K562 (cell line): Measurements from ENCODE around the gene VRK3. TPM values are rescaled to one million over a fixed set of nuclear protein-coding genes. Genes with fewer than 3 reads are reported as not detected.
"Not testable (repeated sequence)": the region's sequence is repeated elsewhere in the genome, so short reads cannot be mapped to it uniquely, and the experiment has no call there.

Experiments used
- ATAC-seq: fragments of 200-7000 bp; cut with Tn5 transposase; 3 replicates; pipeline ENCODE4 v1.9.1; 2020; ENCODE audit warnings: moderate library complexity
- BruUV-seq: library from RNA; stranded (reverse); fragments of 400-500 nt; replicated peaks from 2 replicates; lab custom pipeline; 2021; lab: Mats Ljungman, UMichigan
- CTCF ChIA-PET: fragments of 300-600 bp; formaldehyde crosslinking; extraction: SDS; loops from one replicate; lab custom pipeline; 2021; ENCODE audit warnings: low intra/inter-chr PET ratio; lab: Yijun Ruan, JAX
- POLR2A ChIA-PET: fragments of 300-600, 350-650 bp; sonication (Branson Sonifier 250); formaldehyde crosslinking; extraction: SDS; loops from one replicate; lab custom pipeline; 2021; ENCODE audit warnings: antibody characterized with exemption, inconsistent platforms; lab: Yijun Ruan, JAX
- DNase-seq, 4 experiments: peaks; one replicate each; pipeline versions ENCODE4 v3.0.0 to v3.0.0-alpha.2; 2011 to 2018; ENCODE audit warnings: low spot score in 3 of 4, mixed read lengths in 3 of 4; ENCODE audit errors: extremely low read depth in 1 of 4
- FAIRE-seq: peaks from 2 replicates; lab custom pipeline; 2011; peaks lifted over from hg19 to GRCh38; lab: Jason Lieb, UNC
- H2AFZ ChIP-seq: 2 replicates; pipeline ENCODE4 v1.6.0; 2011; ENCODE audit warnings: low read depth, low read length, control low read depth, inconsistent platforms
- H3K27ac ChIP-seq: fragments of 200-600 bp; 3 replicates; pipeline ENCODE4 v1.8.0; 2011; ENCODE audit warnings: low read depth, mild to moderate bottlenecking, control low read depth, inconsistent platforms, low read length, moderate library complexity, mixed read lengths; ENCODE audit errors: extremely low read depth
- H3K27me3 ChIP-seq, 2 experiments: fragments of 300-600 bp in 1 of 2; 2 replicates in 1 of 2; 3 replicates in 1 of 2; pipeline versions ENCODE4 v1.6.0 to v1.8.0; 2011; ENCODE audit warnings: inconsistent platforms in 2 of 2, low read length in 2 of 2, mild to moderate bottlenecking in 1 of 2, mixed read lengths in 1 of 2, moderate library complexity in 1 of 2; ENCODE audit not compliant: control insufficient read depth in 2 of 2, insufficient read depth in 2 of 2
- H3K36me3 ChIP-seq: fragments of 300-600 bp; 3 replicates; pipeline ENCODE4 v1.8.0; 2011; ENCODE audit warnings: mild to moderate bottlenecking, low read length, inconsistent platforms; ENCODE audit not compliant: control insufficient read depth, insufficient read depth
- H3K4me1 ChIP-seq, 2 experiments: fragments of 200-600 bp in 1 of 2; replicated peaks in 1 of 2; 2 replicates in 1 of 2; 3 replicates in 1 of 2; pipeline versions ENCODE4 v1.5.1 to v1.8.0; 2011; ENCODE audit warnings: inconsistent platforms in 2 of 2, low read length in 2 of 2, mild to moderate bottlenecking in 1 of 2, mixed read lengths in 1 of 2, moderate library complexity in 1 of 2; ENCODE audit not compliant: control insufficient read depth in 2 of 2, insufficient read depth in 2 of 2
- H3K4me2 ChIP-seq: 2 replicates; pipeline ENCODE4 v1.6.1; 2011; ENCODE audit warnings: low read length, control low read depth, inconsistent platforms, mixed read lengths; ENCODE audit not compliant: insufficient read depth
- H3K4me3 ChIP-seq: fragments of 200-600 bp; sonication (generic), shearing (Covaris generic); 2 replicates; pipeline ENCODE4 v1.5.1; 2016; ENCODE audit warnings: control low read depth, inconsistent platforms
- H3K79me2 ChIP-seq: fragments of 200-600 bp; 3 replicates; pipeline ENCODE4 v1.8.0; 2011; ENCODE audit warnings: low read length, inconsistent platforms; ENCODE audit not compliant: control insufficient read depth, insufficient read depth
- H3K9ac ChIP-seq, 2 experiments: 2 replicates each; pipeline versions ENCODE4 v1.6.0 to v1.6.1; 2011; ENCODE audit warnings: low read depth in 2 of 2, low read length in 2 of 2, control low read depth in 1 of 2, inconsistent platforms in 1 of 2, mild to moderate bottlenecking in 1 of 2, mixed read lengths in 1 of 2; ENCODE audit not compliant: insufficient read depth in 1 of 2
- H3K9me1 ChIP-seq: one replicate; pipeline ENCODE4 v1.6.0; 2011; ENCODE audit warnings: inconsistent platforms, mild to moderate bottlenecking, low read length, moderate library complexity; ENCODE audit not compliant: control insufficient read depth, insufficient read depth
- H3K9me3 ChIP-seq: replicated peaks from 2 replicates; pipeline ENCODE4 v1.5.1; 2011; ENCODE audit warnings: low read depth, low read length, inconsistent platforms; ENCODE audit not compliant: control insufficient read depth, insufficient read depth
- H4K20me1 ChIP-seq: replicated peaks from 2 replicates; pipeline ENCODE4 v1.6.1; 2011; ENCODE audit warnings: low read length, inconsistent platforms, mixed read lengths; ENCODE audit not compliant: control insufficient read depth, insufficient read depth
- WGBS: fragments of 100-300 bp; shearing (Covaris generic); methylation state at CpG from one replicate; pipeline ENCODE4 v1.1.6; 2016; ENCODE audit warnings: low coverage, mixed read lengths; ENCODE audit not compliant: insufficient coverage; ENCODE audit errors: missing lambda C conversion rate; 5-methylcytosine and 5-hydroxymethylcytosine counted together
- in situ Hi-C: fragments of 300-500 bp; cut with MboI; formaldehyde crosslinking; loops from 4 replicates; pipeline ENCODE4 v1.15.0; 2018; ENCODE audit warnings: inconsistent platforms, mixed read lengths
- intact Hi-C: fragments of 100-400 bp; cut with micrococcal nuclease; formaldehyde crosslinking; loops from 2 replicates; pipeline ENCODE4 v1.14.2; 2022
- polyA plus RNA-seq, 8 experiments: library from polyadenylated mRNA; depleted of rRNA in 4 of 8; stranded (reverse) in 5 of 8; unstranded in 3 of 8; fragments of >200 nt; fragmentation: Nextera tagmentation in 2 of 8; fragmentation: Illumina TruSeq in 1 of 8; extraction: Ambion mirVana in 2 of 8; extraction: Trizol in 1 of 8; gene quantifications; 2 replicates each; pipeline versions ENCODE4 v1.2.1 to v1.2.3, GENCODE V29; 2011 to 2014; ENCODE audit warnings: inconsistent platforms in 1 of 8, missing spikeins in 1 of 8
- total RNA-seq, 7 experiments: library from RNA; depleted of rRNA in 6 of 7; stranded (reverse); fragments of >200 nt in 6 of 7; fragmentation: Illumina TruSeq in 2 of 7; extraction: Trizol in 2 of 7; gene quantifications; 2 replicates each; pipeline versions ENCODE4 v1.2.1 to v1.2.3, GENCODE V29; 2011 to 2021; ENCODE audit warnings: low replicate concordance in 1 of 7

The VRK3 gene
- total and polyA plus RNA-seq, 9 of the 15 experiments (the other 6 are each of a cell fraction or from before 2014, with no cell fraction given) = 25.6 to 94.3 (median 42.9) TPM

- H3K9ac ChIP-seq, H3K9me1 ChIP-seq, H3K4me2 ChIP-seq, POLR2A ChIA-PET, CTCF ChIA-PET, H3K4me3 ChIP-seq, BruUV-seq, DNase-seq, ATAC-seq, H4K20me1 ChIP-seq, H2AFZ ChIP-seq, H3K36me3 ChIP-seq, FAIRE-seq, H3K79me2 ChIP-seq, H3K9me3 ChIP-seq, H3K27me3 ChIP-seq, in situ Hi-C loops, intact Hi-C loops, H3K27ac ChIP-seq: not testable (repeated sequence)
- 9% methylated on average over 9 of the region's 13 CpGs for WGBS
- peaks cover 18 to 22% of the 10 kb centered on the region in 2 experiments; a peak in 4 of 5 replicates for H3K4me1 ChIP-seq
These were observed 66.6 kb downstream of the VRK3 start for GRCh38 chr19:49958596-49958995.

- POLR2A ChIA-PET, H4K20me1 ChIP-seq, H3K9ac ChIP-seq, H3K4me2 ChIP-seq, H3K4me3 ChIP-seq, in situ Hi-C loops, H3K27ac ChIP-seq, intact Hi-C loops, H3K9me1 ChIP-seq, ATAC-seq, H3K79me2 ChIP-seq, H3K9me3 ChIP-seq, H3K27me3 ChIP-seq, H2AFZ ChIP-seq, DNase-seq, FAIRE-seq, BruUV-seq, H3K36me3 ChIP-seq, CTCF ChIA-PET: not testable (repeated sequence)
- H3K4me1 ChIP-seq = peaks cover 18 to 22% of the 10 kb centered on the region in 2 experiments; a peak in 4 of 5 replicates
- 19% methylated on average over 6 of the region's 9 CpGs for WGBS
These were observed 67.0 kb downstream of the VRK3 start for GRCh38 chr19:49958144-49958543.
